GM19239 (cell line): ENCODE data around the gene SLC25A34.

Source experiments
- DNase-seq: peaks from one replicate; pipeline ENCODE4 v3.0.0; 2011; ENCODE audit warnings: low spot score; ENCODE audit not compliant: insufficient read length
- FAIRE-seq: peaks from 2 replicates; lab custom pipeline; 2011; peaks lifted over from hg19 to GRCh38; lab: Jason Lieb, UNC

SLC25A34 gene

GRCh38 chr1:15731735-15732685, 4.0 kb upstream of the SLC25A34 start:
- DNase-seq: no peak
- FAIRE-seq: no peak

GRCh38 chr1:15732686-15733081, 3.4 kb upstream of the SLC25A34 start:
- DNase-seq (no peak), FAIRE-seq (no peak)

GRCh38 chr1:15733218-15733725, 2.8 kb upstream of the SLC25A34 start:
- FAIRE-seq: no peak
- DNase-seq: no peak

- FAIRE-seq: no peak
- DNase-seq: no peak
Observed at GRCh38 chr1:15733726-15734226, 2.3 kb upstream of the SLC25A34 start.

- FAIRE-seq (no peak), DNase-seq (no peak)
Observed at GRCh38 chr1:15734296-15734695, 1.8 kb upstream of the SLC25A34 start.

GRCh38 chr1:15734901-15735300, 1.2 kb upstream of the SLC25A34 start:
- DNase-seq (no peak), FAIRE-seq (peak; percentile 8)

- DNase-seq (no peak), FAIRE-seq (no peak)
Observed at GRCh38 chr1:15735304-15736037, 587 bp upstream of the SLC25A34 start.

- DNase-seq (no peak), FAIRE-seq (no peak)
Observed at GRCh38 chr1:15736892-15737261, 819 bp downstream of the SLC25A34 start.

- FAIRE-seq: no peak
- no peak for DNase-seq
Observed at GRCh38 chr1:15737324-15738319, 1.6 kb downstream of the SLC25A34 start.

- DNase-seq (no peak), FAIRE-seq (no peak)
Observed at GRCh38 chr1:15738416-15739113, 2.5 kb downstream of the SLC25A34 start.

- no peak for FAIRE-seq
Observed at GRCh38 chr1:15739259-15739658, 3.2 kb downstream of the SLC25A34 start.

GRCh38 chr1:15739745-15740144, 3.7 kb downstream of the SLC25A34 start:
- DNase-seq (no peak), FAIRE-seq (no peak)

More at GRCh38 chr1:15739259-15739658, 3.2 kb downstream of the SLC25A34 start:
- DNase-seq: no peak

- FAIRE-seq (peak; percentile 89), DNase-seq (peak; percentile 94)
Observed at GRCh38 chr1:15740924-15741850, 5.1 kb downstream of the SLC25A34 start.

- FAIRE-seq (no peak), DNase-seq (no peak)
Observed at GRCh38 chr1:15742339-15742801, 6.3 kb downstream of the SLC25A34 start, which contains the start of gene TMEM82. TMEM82 (plus strand) TSS chr1:15742499; CDS start chr1:15742560, 61 bp downstream.

- DNase-seq (no peak), FAIRE-seq (no peak)
Observed at GRCh38 chr1:15744122-15744679, 8.1 kb downstream of the SLC25A34 start.

GRCh38 chr1:15747378-15747777, 11.3 kb downstream of the SLC25A34 start:
- FAIRE-seq (no peak), DNase-seq (no peak)

- no peak for FAIRE-seq
- no peak for DNase-seq
Observed at GRCh38 chr1:15748264-15748663, 12.2 kb downstream of the SLC25A34 start.
